Testis (tissue), 3 donors: ENCODE results near the gene PSMD12. TPM values are rescaled to one million over a fixed set of nuclear protein-coding genes. Genes with fewer than 3 reads are reported as not detected.

ENCODE experiments used
- DNase-seq: peaks from one replicate; pipeline ENCODE4 v3.0.0-alpha.2; 2019
- H3K27ac ChIP-seq, 2 donors: fragments of 200-600 bp; sonication (generic); one replicate each; pipeline ENCODE4 v1.5.1; 2019
- H3K27me3 ChIP-seq: fragments of 200-600 bp; sonication (generic); one replicate; pipeline ENCODE4 v1.5.1; 2019
- H3K36me3 ChIP-seq: fragments of 200-600 bp; sonication (generic); one replicate; pipeline ENCODE4 v1.5.1; 2017; ENCODE audit warnings: low read depth; ENCODE audit errors: missing control alignments
- H3K4me1 ChIP-seq: fragments of 200-600 bp; sonication (generic); one replicate; pipeline ENCODE4 v1.5.1; 2019
- H3K4me3 ChIP-seq, 2 donors: fragments of 200-600 bp; sonication (generic); one replicate each; pipeline ENCODE4 v1.5.1; 2017 to 2019
- H3K9me3 ChIP-seq: fragments of 200-600 bp; sonication (generic); one replicate; pipeline ENCODE4 v1.5.1; 2017
- CTCF ChIP-seq, 3 experiments: fragments of 450-650 bp in 2 of 3; fragments of 200-600 bp in 1 of 3; sonication (generic) in 1 of 3; IDR thresholded peaks; one replicate each; pipeline ENCODE4 v1.5.1; 2016 to 2019; ENCODE audit warnings: antibody characterized with exemption in 3 of 3, mild to moderate bottlenecking in 2 of 3, moderate library complexity in 1 of 3
- POLR2A ChIP-seq: fragments of 450-650 bp; IDR thresholded peaks from one replicate; pipeline ENCODE4 v1.6.1; 2017; ENCODE audit warnings: antibody characterized with exemption, mild to moderate bottlenecking, moderate library complexity
- WGBS, 2 donors: methylation state at CpG; one replicate each; pipeline ENCODE4 v1.1.5; 2018; 5-methylcytosine and 5-hydroxymethylcytosine counted together
- intact Hi-C: fragments of 100-400 bp; cut with DNase I; formaldehyde crosslinking; loops from one replicate; pipeline ENCODE4 v1.15.1; 2023; ENCODE audit warnings: low total_unique reads
- polyA plus RNA-seq: library from polyadenylated mRNA; stranded (reverse); fragments of 350-450 nt; fragmentation: Illumina TruSeq; extraction: RNeasy Lipid Tissue Mini Kit (QIAGEN cat#74804); gene quantifications from one replicate; pipeline ENCODE4 v1.2.3, GENCODE V29; 2014; ENCODE audit warnings: low read depth, low replicate concordance; ENCODE audit not compliant: insufficient read depth
- total RNA-seq, 2 donors: library from RNA; depleted of rRNA; stranded (reverse); fragments of >200 nt; gene quantifications; one replicate each; pipeline ENCODE4 v1.2.3, GENCODE V29; 2016

PSMD12 gene
- total and polyA plus RNA-seq, 3 donors from 2014 or later: 32.8 to 71.2 (median 46.3) TPM

GRCh38 chr17:67365738-67366192 is 612 bp downstream of the PSMD12 start:
- H3K9me3 ChIP-seq: no peaks in the 10 kb centered on the region
- H3K36me3 ChIP-seq: no peaks in the 10 kb centered on the region
- DNase-seq: no peak
- peak overlapping the region; percentile 82 to 98 for H3K4me3 ChIP-seq
- H3K4me1 ChIP-seq: peaks cover 19% of the 10 kb centered on the region
- TF ChIP-seq CTCF (IDR thresholded peaks at IDR 0.05) (no peak), POLR2A (no peak)
- WGBS, 2 donors: 0 to 1% methylated on average over 11 of the region's 11 CpGs
- no peaks in the 10 kb centered on the region for H3K27me3 ChIP-seq
- intact Hi-C loops: no loop called here
- peak overlapping the region; percentile 84 to 90 for H3K27ac ChIP-seq

- H3K9me3 ChIP-seq: no peaks in the 10 kb centered on the region
- peak overlapping the region; percentile 84 to 90 for H3K27ac ChIP-seq
- H3K27me3 ChIP-seq: no peaks in the 10 kb centered on the region
- H3K36me3 ChIP-seq: no peaks in the 10 kb centered on the region
- TF ChIP-seq CTCF (IDR thresholded peaks at IDR 0.05) (no peak), POLR2A (no peak)
- H3K4me1 ChIP-seq: peaks cover 19% of the 10 kb centered on the region
- intact Hi-C loops: no loop called here
- peak overlapping the region; percentile 82 to 98 for H3K4me3 ChIP-seq
- no peak for DNase-seq
- 34 to 42% methylated on average over 23 to 26 of the region's 26 CpGs for WGBS, 2 donors
Measured at GRCh38 chr17:67364847-67365737, 1.3 kb downstream of the PSMD12 start.

- no peak for DNase-seq
- 93 to 95% methylated on average over 9 of the region's 9 CpGs for WGBS, 2 donors
- intact Hi-C loops: no loop called here
- no peak overlapping the region for H3K4me3 ChIP-seq
- H3K36me3 ChIP-seq: no peaks in the 10 kb centered on the region
- TF ChIP-seq POLR2A (no peak), CTCF (IDR thresholded peaks at IDR 0.05) (no peak)
- H3K27me3 ChIP-seq: no peaks in the 10 kb centered on the region
- H3K9me3 ChIP-seq: no peaks in the 10 kb centered on the region
- H3K4me1 ChIP-seq: peaks cover 19% of the 10 kb centered on the region
- no peak overlapping the region for H3K27ac ChIP-seq
Measured at GRCh38 chr17:67362173-67362572, 4.2 kb downstream of the PSMD12 start.

GRCh38 chr17:67360880-67361279 is 5.5 kb downstream of the PSMD12 start:
- TF ChIP-seq CTCF (IDR thresholded peaks at IDR 0.05) (no peak), POLR2A (no peak)
- intact Hi-C loops: no loop called here
- no peaks in the 10 kb centered on the region for H3K27me3 ChIP-seq

More at GRCh38 chr17:67360880-67361279, 5.5 kb downstream of the PSMD12 start:
- no peak for DNase-seq
- Histone ChIP-seq H3K4me1 (peaks cover 19% of the 10 kb centered on the region), H3K27ac (no peak overlapping the region), H3K36me3 (no peaks in the 10 kb centered on the region), H3K9me3 (no peaks in the 10 kb centered on the region), H3K4me3 (no peak overlapping the region)
- WGBS, 2 donors: 91 to 98% methylated on average over 1 of the region's 1 CpG
